ENCODE data around the gene PNKD. TPM values are rescaled to one million over a fixed set of nuclear protein-coding genes. Genes with fewer than 3 reads are reported as not detected.

The PNKD gene
- total RNA-seq, 1 experiment from 2014 or later: 58.1 TPM

DNA sequence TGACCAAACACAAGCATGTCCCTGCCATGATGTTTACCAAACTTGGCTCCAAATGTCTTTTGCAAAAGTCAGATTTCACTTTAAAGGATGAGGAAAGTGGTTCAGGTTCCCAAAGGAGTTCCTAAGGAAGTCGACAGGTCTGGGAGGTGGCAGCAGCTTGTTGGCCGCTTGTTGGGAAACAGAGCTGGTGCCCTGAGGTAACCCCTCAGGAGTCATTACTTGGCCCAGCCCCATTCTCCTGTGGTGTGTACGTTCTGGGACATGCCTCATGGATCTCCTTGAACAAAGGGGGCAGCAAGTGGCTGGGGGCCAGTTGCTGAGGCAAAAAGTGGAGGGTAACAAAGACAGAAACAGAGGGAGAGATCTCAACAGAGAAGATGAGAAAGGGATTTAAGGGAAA lies 11.1 kb downstream of the PNKD start (continued):
- TF ChIP-seq MAX (IDR thresholded peaks at IDR 0.05) (no peak), ZNF274 (IDR thresholded peaks at IDR 0.05; ENCODE audit: low read depth, low read length) (no peak), RAD21 (IDR thresholded peaks at IDR 0.05; ENCODE audit: low read depth) (no peak), ATF3 (IDR thresholded peaks at IDR 0.05) (no peak), CEBPB (IDR thresholded peaks at IDR 0.05; ENCODE audit: low read depth) (no peak), POLR2AphosphoS5 (IDR thresholded peaks at IDR 0.05; ENCODE audit: low read depth, low read length) (no peak)

GRCh38 chr2:218282173-218282991 lies 12.1 kb downstream of the PNKD start:
- no TSS peak for BruUV-seq (replicated peaks)
- H3K79me2 ChIP-seq (ENCODE audit: insufficient read depth, low read length): peaks cover 53% of the 10 kb centered on the region
- H3K4me1 ChIP-seq (ENCODE audit: control insufficient read depth in 1 of 2, insufficient read depth in 2 of 2, low read length in 2 of 2): peaks cover 16 to 33% of the 10 kb centered on the region in 2 experiments
- TF ChIP-seq CBX3 (IDR thresholded peaks at IDR 0.05; ENCODE audit: low read depth): no peak
- no peak for TF ChIP-seq RAD21 (IDR thresholded peaks at IDR 0.05; ENCODE audit: low read depth)
- TF ChIP-seq REST (IDR thresholded peaks at IDR 0.05; ENCODE audit: low read depth): no peak
- TF ChIP-seq ELF1 (IDR thresholded peaks at IDR 0.05; ENCODE audit: borderline replicate concordance, low read depth): no peak
- TF ChIP-seq ATF3 (IDR thresholded peaks at IDR 0.05): no peak
- TF ChIP-seq SP1 (IDR thresholded peaks at IDR 0.05; ENCODE audit: low read depth): no peak
- TF ChIP-seq SIN3A (IDR thresholded peaks at IDR 0.05; ENCODE audit: low read depth): no peak
- H3K27ac ChIP-seq (ENCODE audit: low read depth, low read length): no peak overlapping the region
- H3K36me3 ChIP-seq (ENCODE audit: control insufficient read depth in 1 of 2, insufficient read depth in 2 of 2, low read length in 2 of 2): peaks cover 20 to 22% of the 10 kb centered on the region in 2 experiments; a peak in 3 of 4 replicates
- H3K9me2 ChIP-seq (ENCODE audit: insufficient read depth): no peaks in the 10 kb centered on the region
- H3K9ac ChIP-seq (ENCODE audit: low read length): no peak overlapping the region
- intact Hi-C loops (cut with micrococcal nuclease): no loop called here
- H2AFZ ChIP-seq (ENCODE audit: low read depth, low read length, poor library complexity, severe bottlenecking): no peak overlapping the region
- no peak overlapping the region for H3K4me3 ChIP-seq (replicated peaks in 1 of 2; ENCODE audit: low read depth in 1 of 2, low read length in 2 of 2)
- H4K20me1 ChIP-seq (ENCODE audit: insufficient read depth): no peaks in the 10 kb centered on the region
- H3K4me2 ChIP-seq (ENCODE audit: low read length): no peak overlapping the region
- no peak for ATAC-seq
- DNase-seq (ENCODE audit: low read depth, low spot score): no peak
- ChIA-PET POLR2A (interaction anchor here (0.6 kb wide), 1 partner anchor 31 kb away, joined by 3 read pairs; no protein-coding TSS in a partner anchor), CTCF (interaction anchor here (1.1 kb wide), 1 partner anchor 9 kb away, joined by 4 read pairs; no protein-coding TSS in a partner anchor), RAD21 (ENCODE audit: low non-redundant PET in 1 of 2, low total read pairs in 2 of 2, uncharacterized antibody in 2 of 2, unreplicated experiment in 2 of 2) (no interaction called here)
- H3K27me3 ChIP-seq (ENCODE audit: insufficient read depth, low read length): no peaks in the 10 kb centered on the region
- H3K9me3 ChIP-seq (ENCODE audit: control insufficient read depth in 1 of 2, insufficient read depth in 1 of 2, low read depth in 1 of 2, low read length in 2 of 2): no peaks in the 10 kb centered on the region
